ENCODE data around the gene ARL14EP. TPM values are rescaled to one million over a fixed set of nuclear protein-coding genes. Genes with fewer than 3 reads are reported as not detected.

The ARL14EP gene
- total RNA-seq, 1 donor from 2014 or later: 15.7 TPM

DNA sequence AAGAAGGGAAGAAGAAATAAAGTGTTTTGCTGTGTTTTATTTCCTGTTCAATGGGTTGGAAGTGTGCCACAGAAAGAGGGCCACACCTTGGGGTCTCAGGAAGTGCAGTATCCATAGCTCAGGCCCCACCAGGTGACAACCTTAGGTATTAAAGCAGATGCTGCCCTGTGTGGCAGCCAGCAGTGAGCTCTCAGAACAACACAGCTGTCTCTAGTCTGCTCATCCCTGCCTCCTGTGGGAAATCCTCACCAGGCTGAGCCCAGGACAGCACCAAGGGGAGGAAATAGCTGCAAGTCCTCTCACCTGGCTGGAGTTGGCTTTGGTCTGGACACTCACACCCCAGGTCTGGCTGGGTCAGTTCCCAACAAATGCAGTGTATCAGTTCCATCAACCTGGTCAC lies 25.1 kb downstream of the ARL14EP start:
- DNase-seq (ENCODE audit: extremely low spot score in 2 of 2): no peak
- Histone ChIP-seq H3K27ac (no peak overlapping the region), H3K27me3 (no peaks in the 10 kb centered on the region), H3K4me3 (no peak overlapping the region), H3K4me1 (no peaks in the 10 kb centered on the region), H3K36me3 (no peaks in the 10 kb centered on the region), H3K9me3 (no peaks in the 10 kb centered on the region)
- intact Hi-C loops (cut with DNase I): loop anchor here (10.0 kb wide), 1 partner anchor 567 kb away; no protein-coding TSS in a partner anchor
- TF ChIP-seq, protein P1, sequence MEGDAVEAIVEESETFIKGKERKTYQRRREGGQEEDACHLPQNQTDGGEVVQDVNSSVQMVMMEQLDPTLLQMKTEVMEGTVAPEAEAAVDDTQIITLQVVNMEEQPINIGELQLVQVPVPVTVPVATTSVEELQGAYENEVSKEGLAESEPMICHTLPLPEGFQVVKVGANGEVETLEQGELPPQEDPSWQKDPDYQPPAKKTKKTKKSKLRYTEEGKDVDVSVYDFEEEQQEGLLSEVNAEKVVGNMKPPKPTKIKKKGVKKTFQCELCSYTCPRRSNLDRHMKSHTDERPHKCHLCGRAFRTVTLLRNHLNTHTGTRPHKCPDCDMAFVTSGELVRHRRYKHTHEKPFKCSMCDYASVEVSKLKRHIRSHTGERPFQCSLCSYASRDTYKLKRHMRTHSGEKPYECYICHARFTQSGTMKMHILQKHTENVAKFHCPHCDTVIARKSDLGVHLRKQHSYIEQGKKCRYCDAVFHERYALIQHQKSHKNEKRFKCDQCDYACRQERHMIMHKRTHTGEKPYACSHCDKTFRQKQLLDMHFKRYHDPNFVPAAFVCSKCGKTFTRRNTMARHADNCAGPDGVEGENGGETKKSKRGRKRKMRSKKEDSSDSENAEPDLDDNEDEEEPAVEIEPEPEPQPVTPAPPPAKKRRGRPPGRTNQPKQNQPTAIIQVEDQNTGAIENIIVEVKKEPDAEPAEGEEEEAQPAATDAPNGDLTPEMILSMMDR (IDR thresholded peaks at IDR 0.05): no peak
- TF ChIP-seq POLR2AphosphoS5 (IDR thresholded peaks at IDR 0.05; ENCODE audit: insufficient read depth in 1 of 2, low read depth in 1 of 2): no peak
- no peak for TF ChIP-seq POLR2A (IDR thresholded peaks at IDR 0.05)

- intact Hi-C loops (cut with DNase I): loop anchor here (10.0 kb wide), 2 partner anchors 295 to 565 kb away; no protein-coding TSS in a partner anchor
- Histone ChIP-seq H3K27me3 (no peaks in the 10 kb centered on the region), H3K27ac (no peak overlapping the region), H3K4me1 (no peaks in the 10 kb centered on the region), H3K36me3 (no peaks in the 10 kb centered on the region), H3K9me3 (no peaks in the 10 kb centered on the region), H3K4me3 (no peak overlapping the region)
- TF ChIP-seq POLR2A (IDR thresholded peaks at IDR 0.05) (no peak), POLR2AphosphoS5 (IDR thresholded peaks at IDR 0.05; ENCODE audit: insufficient read depth in 1 of 2, low read depth in 1 of 2) (no peak)
- TF ChIP-seq, protein P1 (IDR thresholded peaks at IDR 0.05): no peak
- no peak for DNase-seq (ENCODE audit: extremely low spot score in 2 of 2)
These were observed 27.0 kb downstream of the ARL14EP start for GRCh38 chr11:30349885-30350284.

DNA sequence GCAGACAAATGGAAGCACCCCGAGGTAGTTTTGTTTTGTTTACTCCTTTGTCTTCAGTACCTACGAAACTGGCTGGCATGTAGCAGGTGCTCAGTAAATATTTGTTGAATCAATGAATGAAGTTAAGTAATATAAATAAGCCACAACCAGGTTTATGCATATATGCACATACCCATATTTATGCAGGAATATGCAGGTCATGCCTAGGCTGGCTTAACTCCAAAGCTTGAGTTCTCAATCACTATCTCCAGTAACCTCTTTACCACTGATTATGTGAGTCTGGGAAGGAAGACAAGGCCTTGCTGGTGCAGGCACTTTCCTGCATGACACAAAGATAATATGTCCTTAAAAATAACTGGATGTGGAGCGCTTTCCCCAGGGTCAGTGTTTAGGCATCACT lies 27.5 kb downstream of the ARL14EP start:
- no peak for DNase-seq (ENCODE audit: extremely low spot score in 2 of 2)
- Histone ChIP-seq H3K4me1 (no peaks in the 10 kb centered on the region), H3K36me3 (no peaks in the 10 kb centered on the region), H3K4me3 (no peak overlapping the region), H3K9me3 (no peaks in the 10 kb centered on the region), H3K27me3 (no peaks in the 10 kb centered on the region), H3K27ac (no peak overlapping the region)
- intact Hi-C loops (cut with DNase I): loop anchor here (10.0 kb wide), 1 partner anchor 294 kb away; no protein-coding TSS in a partner anchor
- TF ChIP-seq POLR2A (IDR thresholded peaks at IDR 0.05): no peak
- TF ChIP-seq POLR2AphosphoS5 (IDR thresholded peaks at IDR 0.05; ENCODE audit: insufficient read depth in 1 of 2, low read depth in 1 of 2): no peak

- Histone ChIP-seq H3K9me3 (no peaks in the 10 kb centered on the region), H3K4me3 (no peak overlapping the region), H3K27ac (no peak overlapping the region), H3K4me1 (no peaks in the 10 kb centered on the region), H3K27me3 (no peaks in the 10 kb centered on the region), H3K36me3 (no peaks in the 10 kb centered on the region)
- TF ChIP-seq, protein P1 (IDR thresholded peaks at IDR 0.05): no peak
- no peak for TF ChIP-seq POLR2A (IDR thresholded peaks at IDR 0.05)
- TF ChIP-seq POLR2AphosphoS5 (IDR thresholded peaks at IDR 0.05; ENCODE audit: insufficient read depth in 1 of 2, low read depth in 1 of 2): no peak
- DNase-seq (ENCODE audit: extremely low spot score in 2 of 2): no peak
- intact Hi-C loops (cut with DNase I): loop anchor here (10.0 kb wide), 1 partner anchor 294 kb away; no protein-coding TSS in a partner anchor
These were observed 28.2 kb downstream of the ARL14EP start for GRCh38 chr11:30351061-30351460.

DNA sequence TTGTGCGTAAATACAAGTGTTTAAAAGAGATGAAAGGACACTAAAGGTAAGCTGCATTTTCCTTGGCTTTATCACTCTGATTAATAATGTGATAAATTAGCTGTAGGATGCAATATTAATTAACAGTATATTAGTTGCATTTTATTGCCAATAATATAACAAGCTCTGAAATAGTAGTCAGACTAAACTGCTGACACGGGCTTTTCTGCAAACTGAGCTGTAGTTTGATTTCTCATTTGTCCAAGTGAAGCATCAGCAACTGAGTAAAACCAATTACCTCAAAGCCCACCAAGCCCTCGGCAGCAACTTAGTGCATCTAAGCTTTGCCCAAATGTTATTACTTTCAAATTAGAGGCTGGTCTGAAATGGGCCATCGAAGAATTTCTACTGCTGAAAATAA lies 33.5 kb downstream of the ARL14EP start:
- no peak for DNase-seq (ENCODE audit: extremely low spot score in 2 of 2)
- no peaks in the 10 kb centered on the region for H3K27me3 ChIP-seq
- H3K27ac ChIP-seq: no peak overlapping the region
- H3K4me3 ChIP-seq: no peak overlapping the region
- TF ChIP-seq POLR2AphosphoS5 (IDR thresholded peaks at IDR 0.05; ENCODE audit: insufficient read depth in 1 of 2, low read depth in 1 of 2) (no peak), POLR2A (IDR thresholded peaks at IDR 0.05) (no peak)
- TF ChIP-seq, protein P1 (IDR thresholded peaks at IDR 0.05): no peak
- no peaks in the 10 kb centered on the region for H3K4me1 ChIP-seq
- intact Hi-C loops (cut with DNase I): loop anchor here (10.0 kb wide), 1 partner anchor 288 kb away; no protein-coding TSS in a partner anchor
- no peaks in the 10 kb centered on the region for H3K36me3 ChIP-seq
- no peaks in the 10 kb centered on the region for H3K9me3 ChIP-seq
